Right lobe of liver (tissue), 6 donors: ENCODE results near the gene DUSP15. TPM values are rescaled to one million over a fixed set of nuclear protein-coding genes. Genes with fewer than 3 reads are reported as not detected.
A peak's percentile ranks its signal among the peaks of the same experiment; 100 is the strongest.

Experiments
- ATAC-seq, 4 donors: fragments of 200-7000 bp; cut with Tn5 transposase; one replicate each; pipeline ENCODE4 v1.9.1; 2020; ENCODE audit warnings: mild to moderate bottlenecking in 4 of 4, moderate library complexity in 4 of 4
- DNase-seq, 3 donors: peaks; one replicate each; pipeline ENCODE4 v3.0.0-alpha.2; 2020
- H3K27ac ChIP-seq, 3 donors: fragments of 200-600 bp; one replicate each; pipeline ENCODE4 v1.8.0; 2022
- H3K27me3 ChIP-seq, 2 donors: fragments of 200-600 bp; one replicate each; pipeline ENCODE4 v1.8.0; 2022
- H3K36me3 ChIP-seq, 4 donors: fragments of 200-600 bp; sonication (generic) in 1 of 4; one replicate each; pipeline versions ENCODE4 v1.5.1 to v1.8.0; 2017 to 2022; ENCODE audit warnings: control low read depth in 1 of 4
- H3K4me1 ChIP-seq, 4 donors: fragments of 200-600 bp; sonication (generic) in 1 of 4; one replicate each; pipeline versions ENCODE4 v1.5.1 to v1.8.0; 2017 to 2022; ENCODE audit warnings: control low read depth in 1 of 4
- H3K4me3 ChIP-seq, 3 donors: fragments of 200-600 bp; one replicate each; pipeline ENCODE4 v1.8.0; 2022
- H3K9me3 ChIP-seq, 4 donors: fragments of 200-600 bp; sonication (generic) in 1 of 4; one replicate each; pipeline versions ENCODE4 v1.5.1 to v1.8.0; 2017 to 2022; ENCODE audit warnings: control low read depth in 1 of 4
- CTCF ChIP-seq, 4 donors: fragments of 200-600 bp in 3 of 4; fragments of 450-650 bp in 1 of 4; IDR thresholded peaks; one replicate each; pipeline versions ENCODE4 v1.5.1 to v1.8.0; 2016 to 2022; ENCODE audit warnings: antibody characterized with exemption in 4 of 4, mild to moderate bottlenecking in 2 of 4
- POLR2A ChIP-seq: fragments of 450-650 bp; IDR thresholded peaks from one replicate; pipeline ENCODE4 v1.6.1; 2017; ENCODE audit warnings: antibody characterized with exemption, mild to moderate bottlenecking
- WGBS: methylation state at CpG from one replicate; pipeline ENCODE4 v1.1.6; 2018; ENCODE audit warnings: low coverage, low lambda C conversion rate; ENCODE audit not compliant: insufficient coverage; ENCODE audit errors: missing lambda C conversion rate; 5-methylcytosine and 5-hydroxymethylcytosine counted together
- intact Hi-C, 2 donors: fragments of 100-400 bp; cut with DNase I; formaldehyde crosslinking; loops; one replicate each; pipeline versions ENCODE4 v1.11.2 to v1.14.1; 2022
- total RNA-seq, 6 experiments: library from RNA; depleted of rRNA in 2 of 6; stranded (reverse); fragments of >200 nt in 2 of 6; fragmentation: NEBNext Ultra II Directional in 3 of 6; extraction: Animal tissue kit (Norgen Biotek cat#: 25700) in 3 of 6; gene quantifications; one replicate each; pipeline versions ENCODE4 v1.1.0 to v1.2.4, GENCODE V29; 2016 to 2023
- donor health status: DM: no; HTN: yes; CAD: no.
- donor health status: DM: no; HTN: no; CAD: no.
- donor health status: DM: no; HTN: no; CAD: no.
- donor health status: DM: no; HTN: yes; CAD: no.
- donor health status: DM: no; HTN: yes; CAD: no.

DUSP15 gene
- total RNA-seq, 6 experiments from 2014 or later: 0.22 to 1.1 (median 0.42) TPM; not detected in 3

GRCh38 chr20:31910071-31910803 lies 39.9 kb upstream of the DUSP15 start:
- WGBS: 75% methylated on average over 3 of the region's 4 CpGs
- ATAC-seq (no peak), DNase-seq (no peak)
- TF ChIP-seq CTCF (IDR thresholded peaks at IDR 0.05) (no peak), POLR2A (no peak)
- Histone ChIP-seq H3K27ac (no peak overlapping the region), H3K4me1 (no peaks in the 10 kb centered on the region), H3K9me3 (no peaks in the 10 kb centered on the region), H3K27me3 (no peaks in the 10 kb centered on the region), H3K4me3 (no peak overlapping the region), H3K36me3 (no peaks in the 10 kb centered on the region)
- intact Hi-C loops: no loop called here

DNA sequence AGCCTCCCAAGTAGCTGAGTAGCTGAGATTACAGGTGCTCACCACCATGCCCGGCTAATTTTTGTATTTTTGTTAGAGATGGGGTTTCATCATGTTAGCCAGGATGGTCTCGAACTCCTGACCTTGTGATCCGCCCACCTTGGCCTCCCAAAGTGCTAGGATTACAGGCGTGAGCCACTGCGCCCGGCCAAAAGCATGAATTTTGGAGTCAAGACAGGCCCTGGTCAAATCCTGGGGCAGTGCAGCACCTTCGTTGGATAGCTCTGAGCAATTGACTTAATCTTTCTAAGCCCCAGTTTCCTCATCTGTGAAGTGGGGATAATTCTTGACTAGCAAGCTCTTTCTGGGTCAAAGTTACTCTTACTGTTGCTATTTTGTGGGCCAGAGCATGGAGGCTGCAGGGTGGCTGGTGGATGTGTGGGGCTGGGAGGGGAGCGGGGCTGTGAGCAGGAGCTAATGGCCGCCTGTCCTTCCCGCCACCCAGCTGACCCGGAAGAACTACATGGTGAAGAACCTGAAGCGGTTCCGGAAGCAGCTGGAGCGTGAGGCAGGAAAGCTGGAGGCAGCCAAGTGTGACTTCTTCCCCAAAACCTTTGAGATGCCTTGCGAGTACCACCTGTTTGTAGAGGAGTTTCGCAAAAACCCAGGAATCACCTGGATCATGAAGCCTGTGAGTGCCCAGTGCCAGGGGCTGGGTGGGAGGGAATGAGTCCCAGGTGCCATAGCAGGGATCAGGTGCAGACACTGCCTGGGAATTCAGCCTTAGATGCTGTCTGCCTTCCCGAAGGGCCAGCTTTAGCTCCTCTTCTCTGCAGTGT lies 39.1 kb upstream of the DUSP15 start:
- H3K4me1 ChIP-seq: no peaks in the 10 kb centered on the region
- TF ChIP-seq CTCF (IDR thresholded peaks at IDR 0.05): no peak
- TF ChIP-seq POLR2A: no peak
- no peaks in the 10 kb centered on the region for H3K27me3 ChIP-seq
- H3K36me3 ChIP-seq: no peaks in the 10 kb centered on the region
- intact Hi-C loops: no loop called here
- no peaks in the 10 kb centered on the region for H3K9me3 ChIP-seq
- no peak overlapping the region for H3K27ac ChIP-seq
- DNase-seq: no peak
- WGBS: 73% methylated on average over 8 of the region's 17 CpGs
- no peak overlapping the region for H3K4me3 ChIP-seq
- ATAC-seq: no peak

- 57% methylated on average over 2 of the region's 11 CpGs for WGBS
- Histone ChIP-seq H3K4me1 (no peaks in the 10 kb centered on the region), H3K27me3 (no peaks in the 10 kb centered on the region), H3K9me3 (no peaks in the 10 kb centered on the region), H3K27ac (no peak overlapping the region), H3K4me3 (no peak overlapping the region), H3K36me3 (no peaks in the 10 kb centered on the region)
- DNase-seq (no peak), ATAC-seq (peak in 1 of 4 donors; percentile 11)
- TF ChIP-seq CTCF (IDR thresholded peaks at IDR 0.05) (no peak), POLR2A (no peak)
- intact Hi-C loops: no loop called here
Measured at GRCh38 chr20:31908424-31908823, 38.1 kb upstream of the DUSP15 start.

- H3K27ac ChIP-seq: no peak overlapping the region
- H3K9me3 ChIP-seq: no peaks in the 10 kb centered on the region
- no peaks in the 10 kb centered on the region for H3K4me1 ChIP-seq
- no peak for TF ChIP-seq CTCF (IDR thresholded peaks at IDR 0.05)
- TF ChIP-seq POLR2A: no peak
- no peak overlapping the region for H3K4me3 ChIP-seq
- WGBS: 100% methylated on average over 1 of the region's 5 CpGs
- intact Hi-C loops: no loop called here
- no peaks in the 10 kb centered on the region for H3K27me3 ChIP-seq
- H3K36me3 ChIP-seq: no peaks in the 10 kb centered on the region
- ATAC-seq: no peak
- DNase-seq: no peak
Measured at GRCh38 chr20:31908016-31908415, 37.7 kb upstream of the DUSP15 start.
